Measurements from ENCODE around the gene CR2.
"Not testable (repeated sequence)": the region's sequence is repeated elsewhere in the genome, so short reads cannot be mapped to it uniquely, and the experiment has no call there.

Gene CR2

GRCh38 chr1:207518608-207519236 is 64.6 kb downstream of the CR2 start:
- no peak for DNase-seq

GRCh38 chr1:207519505-207520399 is 65.6 kb downstream of the CR2 start:
- no peak for DNase-seq

GRCh38 chr1:207520400-207521345 is 66.5 kb downstream of the CR2 start:
- not testable (repeated sequence) for DNase-seq

- DNase-seq, result not testable (repeated sequence)
Measured at GRCh38 chr1:207525239-207525638, 71.1 kb downstream of the CR2 start.

- not testable (repeated sequence) for DNase-seq
Measured at GRCh38 chr1:207528401-207528800, 74.3 kb downstream of the CR2 start.

- DNase-seq, result not testable (repeated sequence)
Measured at GRCh38 chr1:207536263-207536662, 82.1 kb downstream of the CR2 start.

All from NCI-H1417 treated with DMSO at 0.1 percent for 48 hours (cell line).